ENCODE data around the gene TNRC6C. TPM values are rescaled to one million over a fixed set of nuclear protein-coding genes. Genes with fewer than 3 reads are reported as not detected.
A peak's percentile ranks its signal among the peaks of the same experiment; 100 is the strongest.

TNRC6C gene
- total RNA-seq, 1 donor from 2014 or later, result 22.4 TPM

DNA sequence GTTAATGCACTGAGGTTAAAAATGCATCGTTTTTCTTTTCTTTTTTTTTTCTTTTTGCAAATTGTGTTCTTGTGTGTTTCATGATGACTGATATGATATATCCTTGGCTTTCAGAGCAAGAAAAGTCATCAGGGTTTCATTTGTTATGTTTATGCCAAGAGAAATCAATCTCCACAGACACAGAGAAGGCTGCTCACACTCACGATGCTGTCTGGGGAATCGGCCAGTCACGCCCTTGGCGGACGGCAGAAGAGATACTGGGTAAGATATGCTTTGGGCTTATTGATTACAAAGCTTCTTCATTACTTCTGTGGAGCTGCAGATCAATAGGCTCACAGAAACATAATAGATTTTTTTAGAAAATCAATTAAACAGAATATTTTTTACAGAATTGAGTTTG lies 42.2 kb upstream of the TNRC6C start:
- Histone ChIP-seq H3K9me3 (no peaks in the 10 kb centered on the region), H3K27ac (no peak overlapping the region), H3K4me1 (peaks cover 10% of the 10 kb centered on the region), H3K4me3 (no peak overlapping the region), H3K27me3 (ENCODE audit: low read depth) (peaks cover 49% of the 10 kb centered on the region), H3K36me3 (no peaks in the 10 kb centered on the region)
- TF ChIP-seq, protein P1, sequence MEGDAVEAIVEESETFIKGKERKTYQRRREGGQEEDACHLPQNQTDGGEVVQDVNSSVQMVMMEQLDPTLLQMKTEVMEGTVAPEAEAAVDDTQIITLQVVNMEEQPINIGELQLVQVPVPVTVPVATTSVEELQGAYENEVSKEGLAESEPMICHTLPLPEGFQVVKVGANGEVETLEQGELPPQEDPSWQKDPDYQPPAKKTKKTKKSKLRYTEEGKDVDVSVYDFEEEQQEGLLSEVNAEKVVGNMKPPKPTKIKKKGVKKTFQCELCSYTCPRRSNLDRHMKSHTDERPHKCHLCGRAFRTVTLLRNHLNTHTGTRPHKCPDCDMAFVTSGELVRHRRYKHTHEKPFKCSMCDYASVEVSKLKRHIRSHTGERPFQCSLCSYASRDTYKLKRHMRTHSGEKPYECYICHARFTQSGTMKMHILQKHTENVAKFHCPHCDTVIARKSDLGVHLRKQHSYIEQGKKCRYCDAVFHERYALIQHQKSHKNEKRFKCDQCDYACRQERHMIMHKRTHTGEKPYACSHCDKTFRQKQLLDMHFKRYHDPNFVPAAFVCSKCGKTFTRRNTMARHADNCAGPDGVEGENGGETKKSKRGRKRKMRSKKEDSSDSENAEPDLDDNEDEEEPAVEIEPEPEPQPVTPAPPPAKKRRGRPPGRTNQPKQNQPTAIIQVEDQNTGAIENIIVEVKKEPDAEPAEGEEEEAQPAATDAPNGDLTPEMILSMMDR (IDR thresholded peaks at IDR 0.05), result no peak
- ATAC-seq, result no peak
- intact Hi-C loops (cut with DNase I), result no loop called here
- DNase-seq, result no peak

DNA sequence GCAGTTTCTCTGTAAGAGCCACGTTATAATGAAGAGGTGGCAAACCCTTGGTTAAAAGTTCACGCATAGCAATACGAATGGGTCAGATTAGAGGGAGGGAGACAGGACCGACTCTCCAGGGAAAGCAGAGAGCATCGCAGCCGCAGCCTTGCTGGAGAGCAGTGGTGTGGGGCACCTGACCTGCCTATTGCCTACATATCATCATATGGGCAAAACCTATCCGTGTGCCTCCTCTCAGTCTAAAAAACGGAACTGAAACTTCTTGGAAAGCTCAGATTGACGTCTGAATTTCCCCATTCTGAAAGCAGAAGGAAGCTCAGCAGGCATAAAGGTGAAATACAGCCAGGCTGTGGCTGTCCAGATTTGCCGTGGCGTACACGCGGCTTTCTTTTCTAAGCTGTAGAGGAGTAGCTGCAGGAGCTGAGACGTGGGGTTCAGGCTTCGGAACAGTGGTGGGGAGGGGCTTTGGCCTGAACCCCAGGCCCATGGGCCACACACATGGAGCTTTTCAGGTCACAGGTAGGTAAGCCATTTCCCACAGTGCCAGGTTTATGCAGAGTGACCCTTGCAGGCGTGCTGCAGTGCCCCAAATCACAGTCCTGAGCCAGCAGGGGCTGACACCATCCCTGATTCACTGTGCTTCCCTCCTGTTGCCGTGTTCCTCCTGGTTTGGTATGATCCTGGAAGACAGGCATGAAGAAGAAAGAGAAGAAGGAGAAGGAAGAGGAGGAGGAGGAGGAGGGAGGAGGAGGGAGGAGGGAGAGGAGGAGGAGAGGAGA lies 41.6 kb upstream of the TNRC6C start:
- Histone ChIP-seq H3K4me1 (peaks cover 10% of the 10 kb centered on the region), H3K4me3 (no peak overlapping the region), H3K27ac (no peak overlapping the region), H3K36me3 (no peaks in the 10 kb centered on the region), H3K27me3 (ENCODE audit: low read depth) (peaks cover 55% of the 10 kb centered on the region), H3K9me3 (no peaks in the 10 kb centered on the region)
- intact Hi-C loops (cut with DNase I), result no loop called here
- TF ChIP-seq, protein P1 (IDR thresholded peaks at IDR 0.05), result no peak
- ATAC-seq (peak; percentile 78 to 90), DNase-seq (peak; percentile 69)

DNA sequence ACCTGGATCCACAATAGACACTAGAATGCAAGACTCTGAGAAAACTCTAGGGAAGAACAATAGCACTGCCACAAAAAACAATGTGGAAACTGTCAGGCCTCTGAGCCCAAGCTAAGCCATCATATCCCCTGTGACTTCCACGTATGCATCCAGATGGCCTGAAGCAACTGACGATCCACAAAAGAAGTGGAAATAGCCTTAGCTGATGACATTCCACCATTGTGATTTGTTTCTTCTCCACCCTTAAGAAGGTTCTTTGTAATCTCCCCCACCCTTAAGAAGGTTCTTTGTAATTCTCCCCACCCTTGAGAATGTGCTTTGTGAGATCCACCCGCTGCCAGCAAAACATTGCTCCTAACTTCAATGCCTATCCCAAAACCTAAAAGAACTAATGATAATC lies 39.2 kb upstream of the TNRC6C start:
- DNase-seq (no peak), ATAC-seq (no peak)
- TF ChIP-seq, protein P1 (IDR thresholded peaks at IDR 0.05), result no peak
- Histone ChIP-seq H3K36me3 (no peaks in the 10 kb centered on the region), H3K27ac (no peak overlapping the region), H3K4me3 (no peak overlapping the region), H3K9me3 (no peaks in the 10 kb centered on the region), H3K27me3 (ENCODE audit: low read depth) (peaks cover 56% of the 10 kb centered on the region), H3K4me1 (peaks cover 10% of the 10 kb centered on the region)
- intact Hi-C loops (cut with DNase I), result no loop called here

DNA sequence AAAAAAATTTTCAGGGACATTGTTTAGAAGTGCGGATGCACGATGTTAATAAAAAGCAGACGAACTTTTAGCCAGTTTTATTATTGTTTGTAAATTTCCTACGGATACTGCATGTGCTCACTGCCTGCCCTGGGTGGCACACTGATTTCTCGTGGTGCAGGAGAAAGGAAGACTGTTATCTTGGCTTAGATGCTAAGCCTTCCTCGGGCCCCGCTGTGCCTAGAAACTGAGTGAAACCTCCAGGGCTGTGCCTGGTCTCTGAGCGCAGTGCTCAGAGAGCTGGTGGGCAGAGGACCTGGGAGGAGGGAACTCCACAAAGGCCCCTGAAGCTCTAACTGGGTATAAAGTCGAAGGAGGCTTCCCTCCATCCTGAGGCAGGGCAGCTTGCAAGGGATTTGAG lies 35.4 kb upstream of the TNRC6C start:
- no peak overlapping the region for H3K27ac ChIP-seq

DNA sequence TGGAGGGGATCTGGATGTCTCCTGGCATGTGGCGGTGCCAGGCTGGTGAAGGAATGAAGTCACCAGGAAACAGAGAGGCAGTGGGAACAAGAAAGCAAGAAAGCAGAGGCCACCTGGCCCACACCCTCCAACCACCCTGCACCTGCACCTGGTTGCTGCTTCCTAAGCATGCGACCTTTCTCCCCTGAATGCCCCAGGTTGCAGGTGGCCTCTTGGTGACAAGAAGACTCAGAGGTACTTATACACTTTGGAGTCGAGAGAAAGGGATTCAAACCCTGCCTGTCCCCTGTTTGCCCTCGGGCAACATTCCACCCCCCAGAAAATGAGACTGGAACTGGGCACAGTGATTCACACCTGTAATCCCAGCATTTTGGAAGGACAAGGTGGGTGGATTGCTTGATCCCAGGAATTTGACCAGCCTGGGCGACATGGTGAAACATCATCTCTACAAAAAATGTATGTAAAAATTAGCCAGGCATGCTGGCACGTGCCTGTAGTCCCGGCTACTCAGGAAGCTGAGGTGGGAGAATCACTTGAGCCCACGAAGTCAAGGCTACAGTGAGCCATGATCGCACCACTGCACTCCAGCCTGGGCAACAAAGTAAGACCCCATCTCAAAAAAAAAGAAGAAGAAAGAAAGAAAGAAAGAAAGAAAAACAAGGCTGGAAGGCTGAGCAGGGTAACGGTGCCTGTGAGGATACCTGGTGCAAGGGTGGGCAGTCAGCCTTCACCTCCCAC lies 34.6 kb upstream of the TNRC6C start:
- Histone ChIP-seq H3K27ac (no peak overlapping the region), H3K9me3 (no peaks in the 10 kb centered on the region), H3K27me3 (ENCODE audit: low read depth) (peaks cover 34% of the 10 kb centered on the region), H3K36me3 (no peaks in the 10 kb centered on the region), H3K4me1 (no peaks in the 10 kb centered on the region), H3K4me3 (no peak overlapping the region)
- TF ChIP-seq, protein P1 (IDR thresholded peaks at IDR 0.05), result no peak
- ATAC-seq (no peak), DNase-seq (no peak)
- intact Hi-C loops (cut with DNase I), result no loop called here

More for the DNA sequence above, 35.4 kb upstream of the TNRC6C start:
- Histone ChIP-seq H3K36me3 (no peaks in the 10 kb centered on the region), H3K4me1 (no peaks in the 10 kb centered on the region), H3K4me3 (no peak overlapping the region), H3K27me3 (ENCODE audit: low read depth) (peaks cover 38% of the 10 kb centered on the region), H3K9me3 (no peaks in the 10 kb centered on the region)
- DNase-seq (no peak), ATAC-seq (no peak)
- intact Hi-C loops (cut with DNase I), result no loop called here
- TF ChIP-seq, protein P1 (IDR thresholded peaks at IDR 0.05), result no peak
